ENCODE measurements around the gene ABCA2. TPM values are rescaled to one million over a fixed set of nuclear protein-coding genes. Genes with fewer than 3 reads are reported as not detected.

The ABCA2 gene
- total RNA-seq, 1 experiment from 2014 or later: 22.6 TPM

- H3K4me3 Mint-ChIP-seq (ENCODE audit: unreplicated experiment): peak overlapping the region; percentile 68
- BruUV-seq (replicated peaks): TSS peak; percentile 18
- peak overlapping the region; percentile 80 for H3K4me3 ChIP-seq (ENCODE audit: low read depth, low read length)
- no peaks in the 10 kb centered on the region for H3K27me3 ChIP-seq (replicated peaks; ENCODE audit: control insufficient read depth, insufficient read depth, low read length)
- ChIA-PET POLR2A (interaction anchor here (1.4 to 1.9 kb wide), 2 partner anchors 18 kb away, joined by 14 to 24 read pairs; partner anchors contain the start of gene MAN1B1), CTCF (interaction anchor here (0.5 to 5.2 kb wide), 35 partner anchors 8 to 373 kb away, joined by 3 to 57 read pairs (median 6); partner anchors contain the start of genes ABCA2, ENTPD2, ENTPD8 and MAN1B1)
- H3K4me1 ChIP-seq: peaks cover 28% of the 10 kb centered on the region
- no peaks in the 10 kb centered on the region for H3K9me3 Mint-ChIP-seq (ENCODE audit: unreplicated experiment)
- H3K27ac Mint-ChIP-seq (ENCODE audit: unreplicated experiment): peak overlapping the region; percentile 87
- H3K4me1 Mint-ChIP-seq (ENCODE audit: low read depth, unreplicated experiment): peaks cover 18% of the 10 kb centered on the region
- H3K9me3 ChIP-seq: no peaks in the 10 kb centered on the region
- 0 out of 2 replicates have a peak, but pooled peaks cover 2% of the 10 kb centered on the region for H3K36me3 ChIP-seq (ENCODE audit: control insufficient read depth, insufficient read depth, low read length)
- DNase-seq: no peak
- H3K27me3 Mint-ChIP-seq (ENCODE audit: insufficient read depth, unreplicated experiment): no peaks in the 10 kb centered on the region
- no peak for TF ChIP-seq CTCF (IDR thresholded peaks at IDR 0.05; ENCODE audit: insufficient read depth in 1 of 2, low read depth in 1 of 2, low read length in 1 of 2, severe bottlenecking in 1 of 2, unreplicated experiment in 1 of 2)
- intact Hi-C loops (cut with micrococcal nuclease; ENCODE audit: unreplicated experiment): no loop called here
- peaks cover 25% of the 10 kb centered on the region for H3K36me3 Mint-ChIP-seq (ENCODE audit: insufficient read depth, unreplicated experiment)
Measured at GRCh38 chr9:137068539-137069507, 40.8 kb upstream of the ABCA2 start.

- ChIA-PET CTCF (interaction anchor here (0.6 to 5.2 kb wide), 34 partner anchors 9 to 277 kb away, joined by 3 to 57 read pairs (median 5); partner anchors contain the start of genes ABCA2, ENTPD2, MAN1B1 and NPDC1), POLR2A (interaction anchor here (0.5 to 1.4 kb wide), 2 partner anchors 19 to 509 kb away, joined by 3 to 14 read pairs; partner anchors contain the start of gene MAN1B1)
- Mint-ChIP-seq H3K4me1 (ENCODE audit: low read depth, unreplicated experiment) (peaks cover 18% of the 10 kb centered on the region), H3K9me3 (ENCODE audit: unreplicated experiment) (no peaks in the 10 kb centered on the region), H3K27ac (ENCODE audit: unreplicated experiment) (peak overlapping the region; percentile 87), H3K27me3 (ENCODE audit: insufficient read depth, unreplicated experiment) (no peaks in the 10 kb centered on the region), H3K4me3 (ENCODE audit: unreplicated experiment) (peak overlapping the region; percentile 68), H3K36me3 (ENCODE audit: insufficient read depth, unreplicated experiment) (peaks cover 27% of the 10 kb centered on the region)
- Histone ChIP-seq H3K27me3 (replicated peaks; ENCODE audit: control insufficient read depth, insufficient read depth, low read length) (no peaks in the 10 kb centered on the region), H3K4me3 (ENCODE audit: low read depth, low read length) (peak overlapping the region; percentile 80), H3K36me3 (ENCODE audit: control insufficient read depth, insufficient read depth, low read length) (0 out of 2 replicates have a peak, but pooled peaks cover 2% of the 10 kb centered on the region), H3K4me1 (peaks cover 24% of the 10 kb centered on the region), H3K9me3 (no peaks in the 10 kb centered on the region)
- BruUV-seq (replicated peaks): no TSS peak
- peak; percentile 88 to 90 for DNase-seq
- intact Hi-C loops (cut with micrococcal nuclease; ENCODE audit: unreplicated experiment): no loop called here
- peak; percentile 59 to 87 for TF ChIP-seq CTCF (IDR thresholded peaks at IDR 0.05; ENCODE audit: insufficient read depth in 1 of 2, low read depth in 1 of 2, low read length in 1 of 2, severe bottlenecking in 1 of 2, unreplicated experiment in 1 of 2)
Measured at GRCh38 chr9:137067860-137068538, 40.0 kb upstream of the ABCA2 start.

Data from Caco-2 (cell line).